Progenitor cell of endocrine pancreas (in vitro differentiated cells): ENCODE results near the gene ST3GAL3. TPM values are rescaled to one million over a fixed set of nuclear protein-coding genes. Genes with fewer than 3 reads are reported as not detected.

ENCODE experiments used
- DNase-seq: peaks from one replicate; pipeline ENCODE4 v3.0.0; 2021; ENCODE audit warnings: low spot score; ENCODE audit not compliant: unreplicated experiment
- H3K27ac Mint-ChIP-seq: 2 replicates; pipeline ENCODE4 v1.8.0; 2021; ENCODE audit warnings: mild to moderate bottlenecking, moderate library complexity, mixed read lengths
- H3K27me3 Mint-ChIP-seq: 2 replicates; pipeline ENCODE4 v1.8.0; 2021; ENCODE audit warnings: mixed read lengths
- H3K36me3 Mint-ChIP-seq: 2 replicates; pipeline ENCODE4 v1.8.0; 2022; ENCODE audit warnings: mixed read lengths; ENCODE audit not compliant: insufficient read depth
- H3K4me1 Mint-ChIP-seq: 2 replicates; pipeline ENCODE4 v1.8.0; 2021; ENCODE audit warnings: low read depth, mixed read lengths
- H3K4me3 Mint-ChIP-seq: 2 replicates; pipeline ENCODE4 v1.8.0; 2021; ENCODE audit warnings: low read depth, mild to moderate bottlenecking, moderate library complexity, mixed read lengths
- H3K9me3 Mint-ChIP-seq: 2 replicates; pipeline ENCODE4 v1.8.0; 2021; ENCODE audit warnings: low read depth, mixed read lengths
- total RNA-seq: library from RNA; stranded (reverse); gene quantifications from 2 replicates; pipeline ENCODE4 v1.2.1, GENCODE V29; 2021
- TF ChIP-seq, protein P1 (sequence below): fragments of 200-600 bp; sonication (generic); IDR thresholded peaks from one replicate; pipeline ENCODE4 v1.5.0; 2021; ENCODE audit warnings: antibody characterized with exemption, mild to moderate bottlenecking; ENCODE audit not compliant: unreplicated experiment

The ST3GAL3 gene
- total RNA-seq, 1 donor from 2014 or later = 14.9 TPM

DNA sequence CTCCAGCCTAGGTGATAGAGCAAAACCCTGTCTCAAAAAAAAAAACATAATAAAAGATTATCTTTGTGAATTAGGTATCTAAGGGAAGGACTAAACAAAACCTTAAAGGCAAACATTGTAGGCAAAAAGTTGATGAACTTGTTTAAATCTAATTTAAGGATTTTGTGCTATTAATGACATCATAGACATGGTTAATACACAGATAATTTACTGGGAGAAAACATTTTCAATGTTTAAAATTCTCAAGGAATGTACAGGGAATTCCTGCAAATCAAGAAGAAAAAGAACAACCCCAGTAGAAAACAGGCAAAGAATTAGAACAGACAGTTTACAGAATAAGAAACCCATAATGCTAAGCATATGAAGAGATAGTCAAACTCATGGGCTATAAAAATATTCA, 47.6 kb downstream of the ST3GAL3 start:
- Mint-ChIP-seq H3K27ac (no peak overlapping the region), H3K4me1 (peaks cover 8% of the 10 kb centered on the region)

DNA sequence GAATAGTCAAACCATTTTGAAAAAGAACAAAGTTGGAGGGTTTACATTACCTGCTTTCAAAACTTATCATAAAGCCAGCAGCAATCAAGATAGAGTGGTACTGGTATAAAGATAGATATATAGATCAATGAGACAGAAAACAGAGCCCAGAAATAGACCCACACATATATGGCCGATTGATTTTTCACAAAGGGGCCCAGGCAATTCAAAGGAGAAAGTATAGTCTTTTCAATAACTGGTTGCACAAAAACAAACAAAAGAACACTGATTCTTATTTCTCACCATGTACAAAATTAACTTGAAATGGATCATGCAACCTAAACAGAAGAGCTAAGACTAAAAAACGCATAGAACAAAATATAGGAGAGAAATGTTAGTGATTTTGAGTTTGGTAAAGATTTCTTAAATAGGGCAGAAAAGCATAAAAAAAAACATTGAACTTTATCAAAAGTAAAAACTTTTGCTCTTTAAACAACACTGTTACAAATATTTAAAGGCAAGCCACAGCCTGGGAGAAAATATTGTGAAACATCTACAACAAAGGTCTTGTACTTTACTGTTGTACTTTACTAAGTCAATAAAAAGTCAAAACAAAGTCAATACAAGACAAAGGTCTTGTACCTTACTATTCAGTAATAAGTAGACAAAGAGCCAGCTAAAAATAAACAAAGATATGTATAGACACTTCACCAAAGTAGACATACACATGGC, 50.2 kb downstream of the ST3GAL3 start:
- H3K4me1 Mint-ChIP-seq = peaks cover 8% of the 10 kb centered on the region
- TF ChIP-seq, protein P1, sequence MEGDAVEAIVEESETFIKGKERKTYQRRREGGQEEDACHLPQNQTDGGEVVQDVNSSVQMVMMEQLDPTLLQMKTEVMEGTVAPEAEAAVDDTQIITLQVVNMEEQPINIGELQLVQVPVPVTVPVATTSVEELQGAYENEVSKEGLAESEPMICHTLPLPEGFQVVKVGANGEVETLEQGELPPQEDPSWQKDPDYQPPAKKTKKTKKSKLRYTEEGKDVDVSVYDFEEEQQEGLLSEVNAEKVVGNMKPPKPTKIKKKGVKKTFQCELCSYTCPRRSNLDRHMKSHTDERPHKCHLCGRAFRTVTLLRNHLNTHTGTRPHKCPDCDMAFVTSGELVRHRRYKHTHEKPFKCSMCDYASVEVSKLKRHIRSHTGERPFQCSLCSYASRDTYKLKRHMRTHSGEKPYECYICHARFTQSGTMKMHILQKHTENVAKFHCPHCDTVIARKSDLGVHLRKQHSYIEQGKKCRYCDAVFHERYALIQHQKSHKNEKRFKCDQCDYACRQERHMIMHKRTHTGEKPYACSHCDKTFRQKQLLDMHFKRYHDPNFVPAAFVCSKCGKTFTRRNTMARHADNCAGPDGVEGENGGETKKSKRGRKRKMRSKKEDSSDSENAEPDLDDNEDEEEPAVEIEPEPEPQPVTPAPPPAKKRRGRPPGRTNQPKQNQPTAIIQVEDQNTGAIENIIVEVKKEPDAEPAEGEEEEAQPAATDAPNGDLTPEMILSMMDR = no peak
- no peaks in the 10 kb centered on the region for H3K36me3 Mint-ChIP-seq
- H3K4me3 Mint-ChIP-seq = no peak overlapping the region
- no peak for DNase-seq
- no peaks in the 10 kb centered on the region for H3K9me3 Mint-ChIP-seq
- H3K27me3 Mint-ChIP-seq = no peaks in the 10 kb centered on the region
- H3K27ac Mint-ChIP-seq = peak overlapping the region; percentile 38

More for the DNA sequence above, 47.6 kb downstream of the ST3GAL3 start:
- DNase-seq = no peak
- no peak overlapping the region for H3K4me3 Mint-ChIP-seq
- TF ChIP-seq, protein P1 = no peak
- no peaks in the 10 kb centered on the region for H3K27me3 Mint-ChIP-seq
- no peaks in the 10 kb centered on the region for H3K9me3 Mint-ChIP-seq
- no peaks in the 10 kb centered on the region for H3K36me3 Mint-ChIP-seq

DNA sequence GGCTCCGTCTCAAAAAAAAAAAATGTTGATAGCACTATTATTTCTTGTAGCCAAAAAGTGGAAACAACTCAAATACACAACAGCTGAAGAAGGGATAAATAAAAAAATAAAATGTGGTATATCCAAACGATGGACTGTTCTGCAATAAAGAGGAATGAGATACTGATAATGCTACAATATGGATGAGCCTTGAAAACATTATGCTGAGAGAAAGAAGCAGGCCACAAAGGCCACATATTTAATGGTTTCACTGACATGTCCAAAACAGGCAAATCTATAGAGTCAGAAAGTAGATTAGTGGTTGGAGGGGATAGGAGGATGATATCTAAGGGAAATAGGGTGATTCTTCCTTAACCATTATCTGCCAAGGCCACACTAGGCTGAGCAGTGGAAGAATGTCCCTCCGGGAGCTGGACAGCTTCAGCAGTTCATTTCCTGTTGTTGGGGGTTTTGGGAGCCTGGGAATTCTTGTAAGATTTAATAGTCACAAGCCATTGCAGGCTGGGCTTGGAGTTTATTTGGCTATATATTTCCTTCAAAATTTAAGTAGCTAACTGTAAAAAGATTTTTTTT, 53.5 kb downstream of the ST3GAL3 start:
- Mint-ChIP-seq H3K36me3 (no peaks in the 10 kb centered on the region), H3K27ac (no peak overlapping the region), H3K27me3 (peaks cover 3% of the 10 kb centered on the region), H3K4me1 (peaks cover 8% of the 10 kb centered on the region), H3K4me3 (no peak overlapping the region), H3K9me3 (no peaks in the 10 kb centered on the region)
- DNase-seq = no peak
- TF ChIP-seq, protein P1 = no peak

DNA sequence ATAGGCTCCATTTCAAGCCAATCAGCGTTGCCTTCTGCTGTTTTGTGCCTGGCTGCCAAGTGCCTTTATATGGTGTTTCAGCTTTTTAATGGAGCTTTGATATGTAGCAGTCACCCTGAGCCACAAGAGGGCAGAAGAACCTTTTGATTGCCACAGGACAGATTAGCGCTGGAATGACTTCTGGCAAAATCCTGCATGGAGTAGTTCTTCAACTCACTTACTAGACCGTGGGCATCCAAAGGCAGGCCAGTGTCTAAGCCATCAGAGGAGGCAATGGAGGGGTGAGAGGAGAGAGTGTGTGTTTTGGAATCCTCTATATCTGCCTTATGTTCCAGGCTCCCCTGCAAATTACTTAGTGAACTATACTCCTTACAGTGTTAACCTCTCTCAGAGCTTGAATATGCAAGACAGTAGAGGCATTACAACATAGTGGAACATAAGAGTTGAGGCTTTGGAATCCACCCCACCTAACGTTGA, 56.2 kb downstream of the ST3GAL3 start:
- Mint-ChIP-seq H3K27ac (no peak overlapping the region), H3K27me3 (peaks cover 3% of the 10 kb centered on the region), H3K4me3 (no peak overlapping the region), H3K9me3 (no peaks in the 10 kb centered on the region), H3K36me3 (no peaks in the 10 kb centered on the region), H3K4me1 (no peaks in the 10 kb centered on the region)
- DNase-seq = peak; percentile 49
- TF ChIP-seq, protein P1 = peak; percentile 82

DNA sequence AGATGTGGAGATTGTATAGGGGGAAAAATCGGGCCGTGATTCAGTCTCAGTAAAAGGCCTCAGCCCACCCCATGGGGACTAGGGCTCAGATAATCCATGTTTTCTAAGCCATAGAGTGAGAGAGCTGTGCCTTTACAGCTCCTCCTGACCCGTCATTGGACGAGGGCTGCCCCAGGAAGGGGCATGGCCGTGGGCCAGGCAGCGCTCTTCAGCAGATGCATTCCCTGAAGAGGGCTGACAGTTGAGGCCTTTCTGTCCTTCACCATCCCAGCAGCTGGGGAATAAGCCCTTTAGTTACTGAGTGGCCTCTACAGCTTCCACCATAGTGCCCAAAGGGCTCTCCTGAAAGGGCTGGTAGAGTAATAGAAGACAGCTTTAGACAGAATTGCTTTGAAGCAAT, 57.2 kb downstream of the ST3GAL3 start:
- Mint-ChIP-seq H3K27me3 (peaks cover 3% of the 10 kb centered on the region), H3K4me1 (no peaks in the 10 kb centered on the region), H3K36me3 (no peaks in the 10 kb centered on the region), H3K27ac (no peak overlapping the region), H3K4me3 (no peak overlapping the region), H3K9me3 (no peaks in the 10 kb centered on the region)
- TF ChIP-seq, protein P1 = no peak
- no peak for DNase-seq
